H1 (cell line): ENCODE measurements around the gene TNIP1. TPM values are rescaled to one million over a fixed set of nuclear protein-coding genes. Genes with fewer than 3 reads are reported as not detected.

ENCODE experiments used
- BCL11A ChIP-seq, 2 experiments: IDR thresholded peaks; one replicate each; pipeline ENCODE4 v1.6.1; 2011; ENCODE audit warnings: low read depth in 2 of 2, low read length in 2 of 2, mild to moderate bottlenecking in 2 of 2
- polyA plus RNA-seq, 7 experiments: library from polyadenylated mRNA; depleted of rRNA in 3 of 7; stranded (reverse) in 5 of 7; unstranded in 2 of 7; fragments of >200 nt in 5 of 7; fragments of 200-250 nt in 2 of 7; gene quantifications; 1 replicate in 5 of 7; 2 replicates in 1 of 7; 4 replicates in 1 of 7; pipeline versions ENCODE4 v1.2.1 to v1.2.3, GENCODE V29; 2011 to 2013; ENCODE audit warnings: missing spikeins in 2 of 7, mixed read lengths in 2 of 7
- total RNA-seq: library from RNA; stranded (reverse); fragmentation: NEBNext Ultra II Directional; extraction: Animal tissue kit (Norgen Biotek cat#: 25700); gene quantifications from 2 replicates; pipeline ENCODE4 v1.2.1, GENCODE V29; 2021

TNIP1 gene
- total and polyA plus RNA-seq, 2 of the 8 experiments (the other 6 are each of a cell fraction or from before 2014, with no cell fraction given): 14.2 to 31.9 TPM

GRCh38 chr5:151107084-151107483 lies 26.2 kb upstream of the TNIP1 start (continued):
- no peak for TF ChIP-seq BCL11A (IDR thresholded peaks at IDR 0.05; ENCODE audit: low read depth in 2 of 2, low read length in 2 of 2)
- TF ChIP-seq, all 59 proteins: peak for 0
